HepG2 (cell line): ENCODE measurements around the gene NAB1. TPM values are rescaled to one million over a fixed set of nuclear protein-coding genes. Genes with fewer than 3 reads are reported as not detected.

Experiments
- ATAC-seq: fragments of 200-7000 bp; cut with Tn5 transposase; 3 replicates; pipeline ENCODE4 v1.9.1; 2020; ENCODE audit warnings: mild to moderate bottlenecking, moderate library complexity
- BruUV-seq: library from RNA; stranded (reverse); fragments of 400-500 nt; replicated peaks from 2 replicates; lab custom pipeline; 2021; lab: Mats Ljungman, UMichigan
- CTCF ChIA-PET: fragments of 300-600 bp; formaldehyde crosslinking; extraction: SDS; loops from one replicate; lab custom pipeline; 2021; ENCODE audit warnings: low total read pairs, inconsistent platforms, low intra/inter-chr PET ratio; lab: Yijun Ruan, JAX
- POLR2A ChIA-PET: fragments of 350-600 bp; sonication (Branson Sonifier 250); formaldehyde crosslinking; loops from one replicate; lab custom pipeline; 2020; ENCODE audit warnings: antibody characterized with exemption, inconsistent platforms; lab: Yijun Ruan, JAX
- DNase-seq: peaks from one replicate; pipeline ENCODE4 v3.0.0-alpha.2; 2015; ENCODE audit warnings: low spot score
- FAIRE-seq: peaks from 3 replicates; lab custom pipeline; 2011; peaks lifted over from hg19 to GRCh38; lab: Jason Lieb, UNC
- H2AFZ ChIP-seq: one replicate; pipeline ENCODE4 v1.6.1; 2011; ENCODE audit warnings: low read length, inconsistent platforms
- H3K27ac ChIP-seq: fragments of 300-600 bp; 3 replicates; pipeline ENCODE4 v1.8.0; 2011; ENCODE audit warnings: mixed run types, mild to moderate bottlenecking, mixed read lengths, low read length, inconsistent platforms; ENCODE audit not compliant: insufficient read depth; ENCODE audit errors: extremely low read length
- H3K27me3 ChIP-seq, 2 experiments: fragments of 200-600 bp in 1 of 2; 2 replicates in 1 of 2; 3 replicates in 1 of 2; pipeline versions ENCODE4 v1.6.0 to v1.8.0; 2011; ENCODE audit warnings: low read length in 2 of 2, mild to moderate bottlenecking in 2 of 2, moderate library complexity in 2 of 2, inconsistent platforms in 1 of 2; ENCODE audit not compliant: insufficient read depth in 2 of 2, control insufficient read depth in 1 of 2
- H3K36me3 ChIP-seq, 2 experiments: fragments of 200-600 bp in 1 of 2; replicated peaks in 1 of 2; 2 replicates in 1 of 2; 3 replicates in 1 of 2; pipeline versions ENCODE4 v1.5.1 to v1.8.0; 2011; ENCODE audit warnings: low read length in 2 of 2, inconsistent platforms in 1 of 2; ENCODE audit not compliant: insufficient read depth in 2 of 2, control insufficient read depth in 1 of 2
- H3K4me1 ChIP-seq: 2 replicates; pipeline ENCODE4 v1.5.1; 2012; ENCODE audit warnings: low read length, inconsistent platforms; ENCODE audit not compliant: insufficient read depth
- H3K4me2 ChIP-seq: 2 replicates; pipeline ENCODE4 v1.6.0; 2011; ENCODE audit warnings: low read depth, low read length, inconsistent platforms
- H3K4me3 ChIP-seq, 3 experiments: fragments of 200-600 bp in 1 of 3; sonication (generic), shearing (Covaris generic) in 1 of 3; replicated peaks in 1 of 3; 2 replicates each; pipeline ENCODE4 v1.5.1; 2011 to 2016; ENCODE audit warnings: low read length in 3 of 3, inconsistent platforms in 2 of 3, low read depth in 2 of 3, mild to moderate bottlenecking in 2 of 3, control low read depth in 1 of 3, mixed read lengths in 1 of 3; ENCODE audit not compliant: insufficient read depth in 1 of 3
- H3K79me2 ChIP-seq: one replicate; pipeline ENCODE4 v1.6.1; 2011; ENCODE audit warnings: low read length, inconsistent platforms; ENCODE audit not compliant: insufficient read depth
- H3K9ac ChIP-seq: 2 replicates; pipeline ENCODE4 v1.6.0; 2011; ENCODE audit warnings: mild to moderate bottlenecking, low read depth, low read length, inconsistent platforms; ENCODE audit not compliant: insufficient read depth
- H3K9me3 ChIP-seq: 2 replicates; pipeline ENCODE4 v1.5.1; 2012; ENCODE audit warnings: mild to moderate bottlenecking, low read length
- H4K20me1 ChIP-seq: 2 replicates; pipeline ENCODE4 v1.6.0; 2011; ENCODE audit warnings: inconsistent platforms, mild to moderate bottlenecking, low read length, moderate library complexity; ENCODE audit not compliant: insufficient read depth
- ARID2 ChIP-seq: sonication (generic); formaldehyde crosslinking; IDR thresholded peaks from 2 replicates; pipeline ENCODE4 v1.8.1; 2022; ENCODE audit warnings: mild to moderate bottlenecking, missing genetic modification reagents, borderline replicate concordance
- CAMTA2 ChIP-seq: sonication (generic); formaldehyde crosslinking; IDR thresholded peaks from 2 replicates; pipeline ENCODE4 v1.4.0; 2020; ENCODE audit warnings: mild to moderate bottlenecking, missing genetic modification reagents, borderline replicate concordance
- CEBPB ChIP-seq: IDR thresholded peaks from 2 replicates; pipeline ENCODE4 v1.6.1; 2011; ENCODE audit warnings: low read depth, low read length, improper control_type of control experiment, borderline replicate concordance
- CREB1 ChIP-seq, 2 experiments: fragments of 450-650 bp in 1 of 2; IDR thresholded peaks; 2 replicates each; pipeline ENCODE4 v1.6.1; 2016 to 2017; ENCODE audit warnings: control low read depth in 1 of 2, mild to moderate bottlenecking in 1 of 2, missing compliant biosample characterization in 1 of 2, missing genetic modification characterization in 1 of 2
- DZIP1 ChIP-seq: sonication (generic); formaldehyde crosslinking; IDR thresholded peaks from 2 replicates; pipeline ENCODE4 v1.5.0; 2020; ENCODE audit warnings: mild to moderate bottlenecking, missing genetic modification reagents
- ELF1 ChIP-seq: sonication (generic); formaldehyde crosslinking; IDR thresholded peaks from 2 replicates; pipeline ENCODE4 v1.4.0; 2020; ENCODE audit warnings: missing genetic modification reagents
- FOSL2 ChIP-seq: sonication (generic); formaldehyde crosslinking; IDR thresholded peaks from 2 replicates; pipeline ENCODE4 v1.4.0; 2020; ENCODE audit warnings: missing genetic modification reagents
- FOXK1 ChIP-seq: sonication (generic); formaldehyde crosslinking; IDR thresholded peaks from 2 replicates; pipeline ENCODE4 v1.4.0; 2020; ENCODE audit warnings: low read depth, missing genetic modification reagents, borderline replicate concordance
- FOXM1 ChIP-seq: sonication (generic); formaldehyde crosslinking; IDR thresholded peaks from 2 replicates; pipeline ENCODE4 v1.5.0; 2020; ENCODE audit warnings: missing genetic modification reagents
- HOXA3 ChIP-seq: sonication (generic); formaldehyde crosslinking; IDR thresholded peaks from 2 replicates; pipeline ENCODE4 v1.5.0; 2020; ENCODE audit warnings: missing genetic modification reagents
- IKZF1 ChIP-seq: fragments of 450-650 bp; IDR thresholded peaks from 2 replicates; pipeline ENCODE4 v1.7.1; 2016
- IRF1 ChIP-seq: sonication (generic); formaldehyde crosslinking; IDR thresholded peaks from 2 replicates; pipeline ENCODE4 v1.4.0; 2020; ENCODE audit warnings: low read depth, mild to moderate bottlenecking, missing genetic modification reagents
- MAX ChIP-seq: IDR thresholded peaks from 2 replicates; pipeline ENCODE4 v1.6.1; 2012; ENCODE audit warnings: inconsistent platforms
- PLRG1 ChIP-seq: fragments of 450-650 bp; conservative IDR thresholded peaks from 2 replicates; pipeline ENCODE4 v1.6.1; 2016
- SP1 ChIP-seq, 2 experiments: fragments of 450-650 bp in 1 of 2; sonication (generic) in 1 of 2; formaldehyde crosslinking in 1 of 2; IDR thresholded peaks; 2 replicates each; pipeline versions ENCODE4 v1.4.0 to v1.6.1; 2016 to 2020; ENCODE audit warnings: missing genetic modification reagents in 1 of 2
- YEATS4 ChIP-seq: sonication (generic); formaldehyde crosslinking; IDR thresholded peaks from 2 replicates; pipeline ENCODE4 v1.4.0; 2020; ENCODE audit warnings: missing genetic modification reagents, borderline replicate concordance
- ZC3H4 ChIP-seq: sonication (generic); formaldehyde crosslinking; IDR thresholded peaks from 2 replicates; pipeline ENCODE4 v1.4.0; 2020; ENCODE audit warnings: missing genetic modification reagents, borderline replicate concordance
- ZMYM2 ChIP-seq: sonication (generic); formaldehyde crosslinking; IDR thresholded peaks from 2 replicates; pipeline ENCODE4 v1.8.0; 2022; ENCODE audit warnings: mild to moderate bottlenecking, missing genetic modification reagents
- ZNF441 ChIP-seq: sonication (generic); formaldehyde crosslinking; IDR thresholded peaks from 2 replicates; pipeline ENCODE4 v1.7.0; 2021; ENCODE audit warnings: missing genetic modification reagents, borderline replicate concordance
- ZNF557 ChIP-seq: sonication (generic); formaldehyde crosslinking; IDR thresholded peaks from 2 replicates; pipeline ENCODE4 v1.4.0; 2020; ENCODE audit warnings: missing genetic modification reagents
- WGBS: methylation state at CpG from one replicate; pipeline ENCODE4 v1.1.6; 2017; ENCODE audit warnings: low lambda C conversion rate; 5-methylcytosine and 5-hydroxymethylcytosine counted together
- in situ Hi-C: cut with HindIII; loops from 2 replicates; pipeline ENCODE4 v1.10.0; 2017; ENCODE audit warnings: low pct_unique_long_range_greater_than_20kb; ENCODE audit not compliant: extremely low pct_ligation_motif_present
- intact Hi-C: fragments of 100-400 bp; cut with micrococcal nuclease; formaldehyde crosslinking; loops from one replicate; pipeline ENCODE4 v1.10.0; 2022; ENCODE audit not compliant: unreplicated experiment
- polyA plus RNA-seq, 8 experiments: library from polyadenylated mRNA; depleted of rRNA in 3 of 8; stranded (reverse) in 7 of 8; unstranded in 1 of 8; fragments of >200 nt; fragmentation: Illumina TruSeq in 4 of 8; extraction: Trizol in 4 of 8; gene quantifications; 2 replicates each; pipeline versions ENCODE4 v1.2.1 to v1.2.3, GENCODE V29; 2011 to 2016; ENCODE audit warnings: low read depth in 4 of 8, missing spikeins in 1 of 8, mixed read lengths in 1 of 8; ENCODE audit not compliant: insufficient read depth in 1 of 8
- total RNA-seq, 5 experiments: library from RNA; depleted of rRNA; stranded (reverse); fragments of >200 nt; fragmentation: Illumina TruSeq; extraction: Trizol; gene quantifications; 2 replicates each; pipeline ENCODE4 v1.2.3, GENCODE V29; 2016; ENCODE audit warnings: low read depth in 1 of 5

NAB1 gene
- total and polyA plus RNA-seq, 2 of the 13 experiments (the other 11 are each of a cell fraction or from before 2014, with no cell fraction given), result 24.5 to 46.0 TPM

- ATAC-seq, result no peak
Observed at GRCh38 chr2:190636361-190636760, 12.5 kb upstream of the NAB1 start.

GRCh38 chr2:190637281-190637734 lies 11.6 kb upstream of the NAB1 start:
- no TSS peak for BruUV-seq
- CTCF ChIA-PET, result no interaction called here
- no peak overlapping the region for H3K9ac ChIP-seq
- peak; percentile 40 for ATAC-seq
- no peak overlapping the region for H2AFZ ChIP-seq
- H3K36me3 ChIP-seq, result no peaks in the 10 kb centered on the region
- H3K27me3 ChIP-seq, result no peaks in the 10 kb centered on the region
- no peak for FAIRE-seq
- no peak overlapping the region for H3K27ac ChIP-seq
- POLR2A ChIA-PET, result no interaction called here
- no peak for DNase-seq
- 25% methylated on average over 1 of the region's 1 CpG for WGBS
- no peaks in the 10 kb centered on the region for H3K79me2 ChIP-seq
- peaks cover 18% of the 10 kb centered on the region for H3K4me1 ChIP-seq
- H3K4me3 ChIP-seq, result no peak overlapping the region
- H3K9me3 ChIP-seq, result no peaks in the 10 kb centered on the region
- intact Hi-C loops (no loop called here), in situ Hi-C loops (no loop called here)
- H3K4me2 ChIP-seq, result no peak overlapping the region
- H4K20me1 ChIP-seq, result no peaks in the 10 kb centered on the region
- TF ChIP-seq PLRG1 (no peak), FOXM1 (CRISPR knock-in tag) (no peak), FOXK1 (no peak), MAX (no peak), ELF1 (CRISPR knock-in tag) (no peak), ZC3H4 (no peak), ZNF441 (no peak), IKZF1 (no peak), YEATS4 (no peak), SP1 (IDR thresholded peaks at IDR 0.05) (no peak), SP1 (CRISPR knock-in tag; IDR thresholded peaks at IDR 0.05) (no peak), ZMYM2 (CRISPR knock-in tag) (no peak), DZIP1 (no peak)

More at GRCh38 chr2:190636361-190636760, 12.5 kb upstream of the NAB1 start:
- no peaks in the 10 kb centered on the region for H4K20me1 ChIP-seq
- H3K4me2 ChIP-seq, result no peak overlapping the region
- in situ Hi-C loops, result no loop called here
- H3K27me3 ChIP-seq, result no peaks in the 10 kb centered on the region
- no peak overlapping the region for H2AFZ ChIP-seq
- no peak for TF ChIP-seq ARID2 (CRISPR knock-in tag)
- 0 out of 2 replicates have a peak, but pooled peaks have one; percentile 14 for TF ChIP-seq CREB1 (IDR thresholded peaks at IDR 0.05)
- no peak for TF ChIP-seq CREB1 (CRISPR knock-in tag; IDR thresholded peaks at IDR 0.05)
- peak; percentile 63 for TF ChIP-seq CEBPB
- TF ChIP-seq ZNF557 (CRISPR knock-in tag), result no peak
- no peak for TF ChIP-seq IRF1 (CRISPR knock-in tag)
- TF ChIP-seq FOSL2 (CRISPR knock-in tag), result peak; percentile 63
- no peak for TF ChIP-seq HOXA3 (CRISPR knock-in tag)
- no peak for TF ChIP-seq CAMTA2 (CRISPR knock-in tag)
- TF ChIP-seq, all 625 proteins: peak for 3
- Histone ChIP-seq H3K27ac (no peak overlapping the region), H3K9ac (no peak overlapping the region), H3K36me3 (no peaks in the 10 kb centered on the region), H3K4me1 (peaks cover 18% of the 10 kb centered on the region), H3K9me3 (no peaks in the 10 kb centered on the region), H3K4me3 (no peak overlapping the region), H3K79me2 (no peaks in the 10 kb centered on the region)
- WGBS, result 17% methylated on average over 3 of the region's 3 CpGs
- intact Hi-C loops, result no loop called here
- ChIA-PET CTCF (no interaction called here), POLR2A (no interaction called here)
- DNase-seq, result no peak
- FAIRE-seq, result no peak
- no TSS peak for BruUV-seq
